Measurements from ENCODE around the gene SLC39A13.

The SLC39A13 gene

GRCh38 chr11:47369676-47370075, 38.7 kb upstream of the SLC39A13 start:
- no peak for DNase-seq (ENCODE audit: low read depth)
- H3K4me3 ChIP-seq (ENCODE audit: low read length): no peak overlapping the region
- TF ChIP-seq CTCF (conservative IDR thresholded peaks at IDR 0.05; ENCODE audit: low read length): no peak

- TF ChIP-seq CTCF (conservative IDR thresholded peaks at IDR 0.05; ENCODE audit: low read length): no peak
- no peak overlapping the region for H3K4me3 ChIP-seq (ENCODE audit: low read length)
- DNase-seq (ENCODE audit: low read depth): no peak
These were observed 36.0 kb upstream of the SLC39A13 start for GRCh38 chr11:47372422-47372821.

GRCh38 chr11:47373876-47374719, 34.3 kb upstream of the SLC39A13 start:
- no peak overlapping the region for H3K4me3 ChIP-seq (ENCODE audit: low read length)
- peak; percentile 62 for DNase-seq (ENCODE audit: low read depth)
- peak; percentile 91 for TF ChIP-seq CTCF (conservative IDR thresholded peaks at IDR 0.05; ENCODE audit: low read length)

- H3K4me3 ChIP-seq (ENCODE audit: low read length): no peak overlapping the region
- no peak for TF ChIP-seq CTCF (conservative IDR thresholded peaks at IDR 0.05; ENCODE audit: low read length)
- no peak for DNase-seq (ENCODE audit: low read depth)
These were observed 33.7 kb upstream of the SLC39A13 start for GRCh38 chr11:47374720-47375019.

GRCh38 chr11:47375020-47375419, 33.4 kb upstream of the SLC39A13 start:
- H3K4me3 ChIP-seq (ENCODE audit: low read length): no peak overlapping the region
- no peak for TF ChIP-seq CTCF (conservative IDR thresholded peaks at IDR 0.05; ENCODE audit: low read length)

GRCh38 chr11:47375546-47376085, 32.8 kb upstream of the SLC39A13 start:
- no peak for DNase-seq (ENCODE audit: low read depth)
- TF ChIP-seq CTCF (conservative IDR thresholded peaks at IDR 0.05; ENCODE audit: low read length): no peak
- H3K4me3 ChIP-seq (ENCODE audit: low read length): no peak overlapping the region

More at GRCh38 chr11:47375020-47375419, 33.4 kb upstream of the SLC39A13 start:
- no peak for DNase-seq (ENCODE audit: low read depth)

- no peak for DNase-seq (ENCODE audit: low read depth)
- no peak overlapping the region for H3K4me3 ChIP-seq (ENCODE audit: low read length)
- no peak for TF ChIP-seq CTCF (conservative IDR thresholded peaks at IDR 0.05; ENCODE audit: low read length)
These were observed 32.3 kb upstream of the SLC39A13 start for GRCh38 chr11:47376107-47376524.
